SHP77 (cell line): ENCODE measurements around the gene TMEM140.
"Not testable (repeated sequence)": the region's sequence is repeated elsewhere in the genome, so short reads cannot be mapped to it uniquely, and the experiment has no call there.

Experiments used
- DNase-seq, 2 experiments: peaks; one replicate each; lab custom pipeline; 2025; lab: John Stamatoyannopoulos, UW

The TMEM140 gene

GRCh38 chr7:135195156-135195555 is 47.3 kb downstream of the TMEM140 start:
- no peak for DNase-seq

GRCh38 chr7:135195968-135196629 is 48.2 kb downstream of the TMEM140 start:
- DNase-seq, result no peak

- no peak for DNase-seq
Observed at GRCh38 chr7:135197343-135197742, 49.5 kb downstream of the TMEM140 start.

- no peak for DNase-seq
Observed at GRCh38 chr7:135197906-135198655, 50.2 kb downstream of the TMEM140 start.

DNA sequence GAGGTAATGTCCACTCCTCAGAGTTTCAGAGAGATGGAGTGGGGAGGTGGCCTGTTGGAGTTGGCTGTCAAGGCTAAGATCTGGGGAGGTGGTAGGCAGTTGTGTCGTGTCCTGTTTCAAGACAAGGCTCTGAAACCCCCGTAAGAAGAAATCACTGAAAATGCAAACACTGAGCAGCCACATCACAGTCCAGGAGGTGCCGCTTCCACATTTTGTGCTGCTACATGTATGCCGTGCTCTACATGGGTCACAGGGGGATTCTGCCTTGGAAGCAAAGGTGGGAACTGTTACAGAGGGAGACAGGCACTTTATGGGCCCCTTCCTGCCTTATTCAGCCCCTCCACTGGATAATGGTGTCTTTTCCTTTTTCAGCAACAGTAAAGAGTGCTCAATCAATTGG is 51.6 kb downstream of the TMEM140 start:
- no peak for DNase-seq

- DNase-seq, result no peak
Observed at GRCh38 chr7:135200821-135201331, 53.0 kb downstream of the TMEM140 start.

- no peak for DNase-seq
Observed at GRCh38 chr7:135201350-135201749, 53.5 kb downstream of the TMEM140 start.

GRCh38 chr7:135204341-135204749 is 56.5 kb downstream of the TMEM140 start:
- no peak for DNase-seq

GRCh38 chr7:135204876-135205275 is 57.0 kb downstream of the TMEM140 start:
- DNase-seq, result no peak

- no peak for DNase-seq
Observed at GRCh38 chr7:135205850-135206249, 58.0 kb downstream of the TMEM140 start.

DNA sequence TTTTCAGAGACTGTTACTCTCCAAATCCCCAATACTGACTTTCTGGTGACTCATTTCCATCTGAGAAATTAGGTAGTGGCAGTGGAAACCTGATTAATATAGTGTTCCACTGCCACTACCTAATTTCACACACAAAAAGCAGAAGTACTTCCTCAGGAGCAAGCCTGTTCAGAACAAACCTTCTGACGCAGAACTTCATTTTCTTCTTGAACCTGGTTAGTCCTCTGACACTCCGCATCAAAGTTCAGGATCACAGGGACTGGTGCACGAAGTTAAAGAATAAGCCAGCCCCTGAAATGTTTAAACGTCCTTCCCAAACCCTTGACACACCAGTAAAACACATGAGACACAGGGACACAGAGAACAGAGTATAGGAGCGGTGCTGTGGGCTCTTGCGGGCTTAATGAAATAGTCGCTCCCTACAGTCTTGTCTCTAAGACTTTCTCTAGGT is 59.1 kb downstream of the TMEM140 start:
- DNase-seq, result no peak

DNA sequence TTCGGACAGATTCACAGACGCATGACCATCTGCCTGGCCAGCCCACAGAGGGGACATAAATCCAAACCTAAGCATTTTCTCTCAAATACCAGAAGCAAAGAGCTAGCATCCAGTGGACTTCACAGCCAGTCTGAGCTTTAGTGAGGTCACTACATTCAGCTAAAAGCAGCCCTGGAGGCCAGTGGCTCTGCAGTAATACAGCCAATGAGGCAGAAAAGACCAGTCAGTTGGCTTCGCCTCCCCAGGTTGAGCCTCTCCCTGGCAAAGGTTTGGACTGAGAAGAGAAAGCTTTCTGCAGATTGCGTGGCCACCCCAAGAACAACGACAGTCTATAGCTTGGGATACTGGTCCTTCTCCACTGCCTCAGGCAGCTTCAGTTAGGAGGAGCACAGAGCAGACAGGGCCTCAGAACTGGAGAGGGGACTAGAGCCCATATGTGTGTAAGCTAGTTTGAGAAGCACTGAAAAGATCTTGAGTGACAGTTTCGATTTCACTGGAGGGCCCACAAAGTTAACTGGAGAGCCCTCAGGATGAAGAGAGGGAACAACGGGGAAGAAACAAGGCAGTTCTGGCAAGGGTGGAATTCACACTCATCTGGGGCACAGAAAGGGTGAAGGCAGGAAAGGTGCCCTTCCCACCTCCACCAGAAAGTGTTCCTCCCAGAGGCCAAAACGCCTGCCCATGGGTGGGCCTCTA is 59.7 kb downstream of the TMEM140 start:
- DNase-seq, result no peak

DNA sequence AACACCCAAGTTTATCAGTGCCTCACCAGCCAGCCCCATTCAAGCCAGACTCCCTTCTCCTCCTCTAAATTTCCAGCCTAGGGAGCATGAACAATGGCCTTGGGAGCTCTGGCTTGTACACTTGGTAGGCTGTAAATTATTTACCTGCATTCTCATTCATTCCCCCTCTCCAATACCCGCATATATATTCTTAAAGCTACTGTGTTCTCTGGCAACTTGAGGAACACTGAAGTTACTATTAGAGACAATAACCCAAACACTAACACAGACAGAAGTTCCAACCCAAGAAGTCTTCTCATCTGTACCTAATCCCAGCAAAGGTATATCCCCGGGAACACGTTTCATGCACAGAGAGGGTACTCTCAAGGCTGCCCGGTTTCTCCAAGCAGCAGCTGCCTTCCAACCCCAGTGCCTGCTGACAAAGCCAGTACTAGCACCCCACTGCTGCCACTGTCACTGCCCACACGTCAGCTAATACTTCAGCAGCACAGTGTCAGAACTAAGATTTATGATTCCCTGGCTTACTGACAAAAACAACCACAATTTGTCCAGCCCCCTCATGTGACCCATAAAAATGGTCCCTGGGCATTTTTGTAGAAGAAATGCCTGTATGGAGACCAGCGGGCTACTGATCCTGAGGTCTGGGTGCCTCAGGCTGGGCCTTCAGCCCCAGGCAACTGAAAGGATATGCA is 60.4 kb downstream of the TMEM140 start:
- no peak for DNase-seq

GRCh38 chr7:135209225-135209834 is 61.5 kb downstream of the TMEM140 start:
- DNase-seq, result no peak

- no peak for DNase-seq
Observed at GRCh38 chr7:135210888-135211178, 63.0 kb downstream of the TMEM140 start.

- peak; percentile 82 to 85 for DNase-seq
Observed at GRCh38 chr7:135211179-135211945, 63.5 kb downstream of the TMEM140 start, which contains the start of gene WDR91. WDR91 (minus strand) TSS chr7:135211526; CDS start chr7:135211502, 24 bp downstream.

GRCh38 chr7:135211946-135212685 is 64.2 kb downstream of the TMEM140 start:
- DNase-seq, result not testable (repeated sequence)

DNA sequence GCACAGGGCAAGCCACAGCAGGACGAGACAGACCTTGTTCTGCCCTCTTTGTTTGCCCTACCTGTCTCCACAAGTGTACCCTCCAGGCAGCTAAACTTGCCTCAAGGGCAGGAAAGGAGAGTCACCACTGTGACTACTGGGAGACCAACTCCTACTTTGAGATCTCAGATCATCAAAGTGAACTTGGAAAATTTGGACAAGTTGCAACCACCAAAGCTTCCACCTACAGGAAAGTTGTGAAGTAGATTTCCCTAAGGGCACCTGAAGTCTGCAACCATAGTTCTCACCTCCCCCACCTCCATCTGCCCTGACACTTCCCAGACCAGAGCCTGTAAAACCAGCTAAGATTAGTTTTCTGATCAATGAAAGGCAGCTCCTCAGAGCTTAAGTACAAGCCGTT is 66.0 kb downstream of the TMEM140 start:
- no peak for DNase-seq

DNA sequence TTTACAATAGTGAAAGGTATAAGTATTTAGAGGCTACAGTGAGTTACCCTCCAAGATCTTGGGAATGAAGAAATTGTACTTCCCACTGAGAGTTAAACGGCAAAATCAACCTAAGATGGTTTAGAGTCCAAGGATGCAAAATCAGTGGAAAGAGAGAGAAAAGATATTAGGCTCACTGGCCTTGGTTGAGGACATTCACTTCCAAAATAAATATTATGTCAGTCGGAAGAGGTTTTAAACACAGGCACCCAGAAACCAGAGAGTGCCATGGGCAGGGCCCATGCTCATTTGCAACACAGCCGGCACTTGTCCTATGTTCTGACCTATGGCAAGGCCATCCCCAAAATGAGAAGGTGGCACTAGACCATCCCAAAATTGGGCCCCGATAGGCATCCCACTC is 67.3 kb downstream of the TMEM140 start:
- no peak for DNase-seq

GRCh38 chr7:135215698-135216097 is 67.8 kb downstream of the TMEM140 start:
- no peak for DNase-seq
